ENCODE results near the gene FADS6.

DNA sequence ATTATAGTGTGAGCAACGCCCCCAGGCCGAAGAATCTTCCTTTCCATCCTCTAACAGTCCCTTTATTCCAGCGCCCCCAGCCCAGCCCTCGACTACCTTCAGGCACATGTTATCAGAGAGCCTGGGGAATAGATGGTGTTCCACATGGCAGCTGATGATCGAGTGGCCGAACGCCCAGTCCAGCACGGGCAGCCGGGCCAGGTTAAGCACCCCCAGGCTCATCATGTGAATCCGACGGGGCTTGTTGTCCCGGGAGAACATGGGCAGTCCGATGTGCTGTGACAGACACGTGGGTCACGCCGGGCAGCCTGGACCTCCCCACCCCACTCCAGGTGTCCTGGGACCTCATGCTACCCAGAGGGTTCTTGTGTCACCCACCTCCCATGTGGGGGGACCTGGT, 14.1 kb downstream of the FADS6 start:
- TF ChIP-seq, protein P1, sequence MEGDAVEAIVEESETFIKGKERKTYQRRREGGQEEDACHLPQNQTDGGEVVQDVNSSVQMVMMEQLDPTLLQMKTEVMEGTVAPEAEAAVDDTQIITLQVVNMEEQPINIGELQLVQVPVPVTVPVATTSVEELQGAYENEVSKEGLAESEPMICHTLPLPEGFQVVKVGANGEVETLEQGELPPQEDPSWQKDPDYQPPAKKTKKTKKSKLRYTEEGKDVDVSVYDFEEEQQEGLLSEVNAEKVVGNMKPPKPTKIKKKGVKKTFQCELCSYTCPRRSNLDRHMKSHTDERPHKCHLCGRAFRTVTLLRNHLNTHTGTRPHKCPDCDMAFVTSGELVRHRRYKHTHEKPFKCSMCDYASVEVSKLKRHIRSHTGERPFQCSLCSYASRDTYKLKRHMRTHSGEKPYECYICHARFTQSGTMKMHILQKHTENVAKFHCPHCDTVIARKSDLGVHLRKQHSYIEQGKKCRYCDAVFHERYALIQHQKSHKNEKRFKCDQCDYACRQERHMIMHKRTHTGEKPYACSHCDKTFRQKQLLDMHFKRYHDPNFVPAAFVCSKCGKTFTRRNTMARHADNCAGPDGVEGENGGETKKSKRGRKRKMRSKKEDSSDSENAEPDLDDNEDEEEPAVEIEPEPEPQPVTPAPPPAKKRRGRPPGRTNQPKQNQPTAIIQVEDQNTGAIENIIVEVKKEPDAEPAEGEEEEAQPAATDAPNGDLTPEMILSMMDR (IDR thresholded peaks at IDR 0.05), result no peak
- no peak for TF ChIP-seq POLR2A (IDR thresholded peaks at IDR 0.05)
